ENCODE measurements around the gene ATP6V0B.

The ATP6V0B gene

DNA sequence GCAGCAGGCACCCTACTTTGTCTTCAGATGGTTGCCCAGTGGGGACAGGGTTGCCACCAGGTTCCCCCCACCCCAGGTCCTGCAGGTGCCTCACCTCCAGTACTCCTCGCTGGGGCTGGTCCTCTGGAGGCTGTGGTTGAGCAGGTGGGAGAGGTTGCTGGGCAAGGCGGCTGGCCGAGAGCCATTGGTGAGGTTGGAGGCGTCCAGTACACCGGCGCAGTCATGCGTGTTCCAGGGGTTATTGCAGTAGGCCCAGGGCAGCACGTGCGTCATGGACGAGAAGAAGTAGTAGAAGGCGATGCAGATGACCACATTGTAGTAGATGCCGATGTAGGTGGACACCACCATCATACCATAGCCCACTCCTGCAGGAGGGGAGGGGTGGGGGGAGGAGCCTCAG, 33.5 kb downstream of the ATP6V0B start:
- no peak for DNase-seq

DNA sequence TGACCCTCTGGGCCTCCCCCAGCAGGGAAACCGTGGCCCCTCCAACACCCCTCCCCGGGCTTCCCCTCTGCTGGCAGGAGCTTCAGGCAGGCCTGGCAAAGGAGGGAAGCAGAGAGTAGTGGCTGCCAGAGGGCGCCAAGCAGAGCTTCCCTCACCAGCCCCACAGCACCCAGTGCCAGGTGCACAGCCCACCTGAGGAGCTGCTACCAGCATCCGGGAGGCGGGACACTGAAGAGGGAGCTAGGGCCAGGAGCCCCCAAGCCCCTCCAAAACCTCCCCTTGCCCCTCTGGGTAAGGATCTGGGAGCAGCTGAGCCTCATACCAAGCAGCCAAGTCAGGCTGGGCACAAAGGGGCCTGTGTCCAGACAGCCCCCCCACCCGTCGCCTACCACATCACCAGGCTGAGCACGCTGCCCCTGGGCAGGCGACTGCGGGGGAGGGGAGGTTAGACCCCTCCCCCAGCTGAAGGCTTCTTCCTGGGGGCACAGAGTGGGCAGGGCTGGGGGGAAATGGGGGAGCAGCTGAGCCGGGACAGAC, 36.2 kb downstream of the ATP6V0B start:
- no peak for DNase-seq

DNA sequence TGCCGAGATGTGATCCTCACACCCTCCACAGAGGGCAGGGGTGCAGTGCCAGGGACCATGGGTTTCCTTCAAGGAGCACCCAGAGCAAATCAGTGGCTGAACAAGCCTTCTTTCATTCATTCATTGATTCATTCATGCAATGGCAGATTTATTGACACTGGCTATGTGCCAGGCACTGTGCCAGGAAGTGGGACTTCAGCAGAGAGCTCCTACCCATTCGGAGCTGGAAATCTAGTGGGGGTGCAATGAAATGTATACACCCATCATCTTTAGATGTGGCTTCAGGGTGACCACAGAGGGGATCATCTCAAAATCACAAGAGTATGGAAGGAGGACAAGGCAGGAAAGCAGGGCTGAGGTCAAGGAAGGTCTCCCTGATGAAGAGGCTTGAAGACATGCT, 37.6 kb downstream of the ATP6V0B start:
- no peak for DNase-seq

DNA sequence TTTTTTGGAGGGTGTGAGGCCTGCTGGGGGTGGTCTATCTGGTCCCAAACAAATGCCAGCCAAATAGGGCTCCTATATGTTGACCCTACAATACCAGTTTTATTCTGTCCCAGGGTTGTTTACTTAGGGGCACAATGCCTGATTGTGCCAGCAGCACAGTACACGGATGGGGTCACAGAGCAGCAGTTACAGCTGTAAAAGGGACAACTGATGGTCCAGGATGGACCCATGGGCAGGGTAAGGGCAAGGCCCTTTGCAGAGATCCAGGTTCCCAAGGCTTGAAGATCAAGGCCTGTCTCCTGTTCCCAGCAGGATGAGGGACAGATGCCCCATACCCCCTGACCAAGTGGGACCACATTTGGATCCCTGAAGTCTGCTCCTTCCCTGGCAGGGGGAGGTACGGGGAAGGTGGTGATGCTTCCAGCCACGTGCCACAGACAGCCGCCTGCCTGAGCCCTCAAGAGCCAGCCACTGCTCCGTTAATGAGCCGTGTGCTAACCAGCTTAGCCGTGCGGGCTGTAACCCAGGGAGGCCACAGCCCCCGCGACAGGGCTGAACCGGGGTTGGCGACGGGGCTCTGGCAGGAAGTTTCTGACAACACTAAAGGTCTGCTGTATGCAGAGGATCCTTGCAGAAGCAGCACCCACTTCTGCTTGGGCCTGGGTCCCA, 38.3 kb downstream of the ATP6V0B start:
- DNase-seq = no peak

DNA sequence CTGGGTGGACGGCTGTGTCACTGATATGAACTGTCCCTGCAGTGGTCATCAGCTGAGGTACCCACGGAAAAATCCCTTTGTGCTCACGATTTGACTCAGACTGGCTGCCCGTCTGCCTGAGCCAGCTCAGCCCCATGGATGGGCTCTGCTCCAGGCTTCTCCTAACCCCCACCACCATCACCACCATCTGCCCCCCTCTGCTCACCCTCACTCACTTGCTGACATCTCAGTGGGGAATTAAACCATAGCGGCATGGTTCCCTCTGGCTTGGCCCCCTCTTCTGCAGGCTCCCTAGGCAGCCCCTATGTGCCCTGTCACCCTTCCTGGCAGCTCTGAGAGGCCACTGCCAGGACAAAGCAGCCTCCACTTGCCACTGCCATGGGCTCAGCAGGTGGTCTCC, 39.2 kb downstream of the ATP6V0B start:
- DNase-seq = no peak

DNA sequence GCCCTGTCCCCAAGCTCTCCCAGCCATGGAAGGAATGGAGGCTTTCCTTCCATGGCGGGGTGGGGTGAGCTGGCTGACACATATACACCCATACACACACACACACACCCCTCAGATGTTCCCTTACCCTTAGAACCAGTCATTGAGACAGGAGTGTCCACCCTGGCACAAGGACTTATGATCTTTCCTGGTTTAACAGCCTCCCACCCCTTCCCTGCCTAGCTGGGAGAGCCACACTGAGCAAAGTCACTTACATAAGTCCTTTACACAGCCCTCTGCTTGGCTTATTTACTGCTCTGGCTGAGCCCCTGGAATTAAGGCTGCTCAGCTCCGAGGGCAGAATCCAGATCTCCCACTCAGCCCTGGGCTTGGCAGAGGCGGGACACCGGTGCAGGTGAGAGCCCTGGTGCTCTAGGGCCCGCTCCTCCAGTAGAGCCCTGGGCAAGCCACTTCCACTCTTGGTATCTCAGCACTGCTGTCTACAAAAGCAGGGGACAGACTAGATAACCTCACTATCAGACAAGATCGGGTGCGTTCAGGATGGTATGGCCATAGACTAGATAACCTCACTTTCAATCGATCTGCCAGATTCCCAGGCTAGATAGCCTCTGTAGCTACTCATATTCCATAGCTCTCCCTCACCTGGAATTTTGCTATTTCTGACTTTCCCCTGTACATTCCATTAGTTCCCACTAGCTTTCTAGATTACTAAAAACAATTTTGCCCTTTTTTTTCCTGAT, 39.8 kb downstream of the ATP6V0B start:
- no peak for DNase-seq

DNA sequence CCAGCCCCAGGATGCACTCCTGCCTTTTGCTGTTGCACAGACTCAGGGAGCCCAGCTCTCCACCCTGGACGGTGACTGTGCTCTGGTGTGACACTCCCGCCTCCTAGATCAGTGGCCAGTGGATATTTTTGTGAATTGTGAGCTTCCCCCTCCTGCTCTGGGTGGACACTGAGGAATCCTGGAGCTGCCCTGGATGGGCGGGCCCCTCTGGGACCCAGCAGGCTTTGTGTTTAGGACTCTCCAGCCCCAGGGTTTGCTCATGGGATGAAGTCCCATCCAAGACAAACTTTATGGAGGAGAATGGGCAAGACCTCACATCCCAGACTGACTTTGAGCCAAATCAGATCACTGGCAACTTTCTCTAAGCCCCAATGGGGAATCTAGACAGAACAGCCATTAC, 40.4 kb downstream of the ATP6V0B start:
- DNase-seq = no peak

DNA sequence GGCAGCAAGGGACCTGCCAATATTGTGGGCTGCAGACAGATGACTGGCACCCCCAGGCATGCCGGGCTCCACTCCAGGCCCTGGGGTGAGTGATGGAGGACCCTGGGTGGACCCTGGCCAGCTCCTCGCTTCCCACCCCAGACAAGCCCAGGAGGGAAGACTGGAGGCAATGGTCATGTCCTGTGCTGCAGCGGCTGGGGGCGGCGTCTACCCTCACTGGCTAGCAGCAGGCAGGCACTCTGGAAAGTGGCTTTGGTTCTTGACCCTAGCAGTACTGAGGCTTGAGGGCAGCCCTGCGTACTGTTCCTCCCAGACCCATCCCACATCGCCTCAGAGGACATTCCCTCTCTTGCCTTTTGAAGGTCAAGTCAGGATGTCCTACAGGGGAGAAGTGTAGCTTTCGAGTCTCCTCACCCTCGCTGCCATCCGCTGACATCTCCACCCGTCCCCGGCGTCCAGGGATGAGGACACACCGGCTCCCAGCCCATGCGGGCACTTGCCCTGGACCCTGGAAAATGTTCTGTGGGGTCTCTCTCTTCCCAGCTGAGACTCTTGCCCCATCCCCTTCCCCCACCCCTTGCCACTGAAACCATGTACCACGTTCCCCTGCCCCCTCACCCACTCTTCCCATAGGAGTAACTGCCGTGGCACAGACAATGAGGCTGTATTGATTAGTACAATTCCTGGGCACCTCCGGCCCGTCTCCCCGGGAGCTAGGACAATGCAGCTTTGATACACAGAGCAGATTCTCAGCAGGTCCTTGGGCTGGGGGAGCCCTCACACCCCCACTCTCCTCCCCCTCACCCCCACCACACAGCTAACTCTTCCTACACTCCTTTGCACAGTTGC, 41.5 kb downstream of the ATP6V0B start:
- no peak for DNase-seq

DNA sequence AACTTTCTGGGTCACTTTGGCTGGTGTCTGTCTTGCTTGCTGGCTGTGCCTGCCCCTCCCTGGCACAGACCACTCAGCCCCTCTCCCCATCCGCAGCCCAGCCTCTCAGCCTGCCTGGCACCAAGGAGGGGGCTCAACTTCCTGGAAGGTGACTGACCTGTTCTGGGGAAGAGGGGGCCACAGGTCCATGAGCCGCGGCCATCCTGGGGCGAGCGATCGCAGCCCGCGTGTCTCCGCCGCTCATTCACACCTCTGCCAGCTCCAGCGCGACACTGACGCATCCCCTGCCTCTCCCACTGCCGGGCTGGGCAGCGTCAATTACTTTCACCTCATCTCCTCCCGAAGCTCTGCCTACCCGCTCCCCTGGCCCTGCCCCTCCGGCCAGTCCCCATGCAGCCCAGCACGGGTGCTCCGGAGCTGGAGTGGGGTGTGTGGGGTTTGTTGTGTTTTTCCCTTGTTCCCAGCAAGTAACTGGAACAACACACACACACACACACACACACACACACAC, 42.2 kb downstream of the ATP6V0B start:
- no peak for DNase-seq

DNA sequence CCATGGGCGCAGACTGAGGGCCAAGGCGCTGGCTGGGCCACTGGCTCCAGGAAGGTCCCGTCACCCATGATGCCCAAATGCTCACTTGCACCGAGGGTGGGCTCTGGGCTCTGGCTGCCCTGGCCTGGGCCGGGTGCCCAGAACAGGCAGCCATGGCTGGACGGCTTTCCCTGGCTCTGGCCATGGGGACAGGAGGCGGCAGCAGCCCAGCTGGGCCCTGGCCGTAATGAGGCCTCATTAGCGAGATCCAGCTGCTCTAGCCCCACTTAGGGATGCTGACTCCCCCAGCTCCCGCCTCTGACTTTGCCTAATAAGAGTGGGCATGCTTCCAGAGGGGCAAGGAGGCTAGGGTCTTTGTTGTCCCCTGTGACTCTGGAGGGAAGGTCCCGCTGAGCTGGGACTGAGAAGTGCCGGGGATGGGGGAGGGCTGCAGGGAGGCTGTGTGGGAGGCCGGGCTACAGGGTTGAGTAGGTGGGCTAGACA, 44.7 kb downstream of the ATP6V0B start:
- no peak for DNase-seq

DNA sequence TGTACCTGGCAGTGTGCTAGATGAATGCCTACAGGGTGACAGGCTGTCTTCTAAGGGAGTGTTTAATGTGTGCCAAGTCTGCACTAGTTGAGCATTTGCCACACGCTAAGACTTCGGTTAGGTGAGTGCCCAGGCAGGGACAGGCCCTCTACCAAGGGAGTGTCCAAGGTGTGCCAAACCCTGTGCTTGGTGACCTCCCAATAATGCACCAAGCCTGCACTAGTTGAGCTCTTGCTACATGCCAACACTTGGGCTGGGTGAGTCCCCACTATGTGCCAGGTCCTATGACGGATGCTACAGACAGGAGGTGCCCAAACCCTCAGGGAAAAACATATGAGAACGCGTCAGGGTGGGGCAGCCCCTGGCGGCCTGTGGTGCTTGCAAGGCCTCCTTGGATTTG, 45.7 kb downstream of the ATP6V0B start:
- no peak for DNase-seq

DNA sequence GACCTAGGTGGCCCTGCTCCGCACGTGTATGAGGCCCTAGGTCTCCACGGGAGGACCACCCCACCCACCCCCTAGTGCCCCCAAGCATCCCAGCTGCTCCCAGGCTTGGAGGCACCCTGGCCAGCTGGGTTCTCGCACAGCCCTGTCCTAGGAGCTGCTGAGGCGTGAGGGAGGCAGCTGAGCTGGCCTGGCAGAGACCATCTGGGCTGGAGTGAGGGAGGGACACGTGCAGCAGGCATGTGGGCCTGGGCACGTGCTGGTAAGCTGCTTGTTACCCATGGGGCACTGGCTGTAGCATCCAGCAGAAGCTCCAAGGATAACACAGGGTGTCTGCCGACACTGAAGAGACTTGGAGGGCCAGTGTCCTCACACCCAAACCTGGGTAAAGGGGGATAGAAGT, 46.4 kb downstream of the ATP6V0B start:
- no peak for DNase-seq

DNA sequence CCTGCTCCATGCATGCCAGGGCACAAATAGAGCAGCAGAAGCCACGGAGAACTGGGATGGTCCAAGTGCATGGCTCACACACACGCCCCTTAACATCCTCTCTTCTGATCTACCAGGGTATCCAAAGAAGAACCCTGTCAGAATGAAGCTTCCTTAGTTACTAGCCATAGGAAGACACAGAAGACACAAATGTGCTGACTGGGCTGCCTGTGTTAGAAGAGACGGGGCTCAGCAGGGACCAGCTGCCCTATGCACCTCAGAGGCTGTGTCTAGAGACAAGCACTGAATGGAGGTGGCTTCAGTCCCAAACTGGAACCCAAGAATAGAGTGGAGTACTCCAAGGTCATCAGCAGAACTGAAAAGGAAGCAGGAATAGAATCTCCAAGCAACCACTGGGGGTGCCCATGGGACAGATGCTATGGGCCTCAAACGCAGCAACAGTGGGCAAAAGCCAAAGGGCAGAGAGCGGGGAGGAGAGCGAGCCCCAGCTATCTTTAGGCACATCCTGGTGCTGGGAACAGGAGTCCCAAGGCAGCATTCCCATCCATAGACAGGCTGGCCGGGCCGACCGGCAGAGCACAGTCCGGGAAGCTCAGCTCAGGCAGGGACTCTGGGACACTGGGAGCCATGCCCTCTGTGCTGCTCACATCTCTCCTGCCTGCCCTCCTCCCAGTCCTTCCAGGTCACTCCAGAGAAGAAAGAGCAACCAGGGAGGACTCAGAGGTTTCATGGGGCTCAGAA, 47.0 kb downstream of the ATP6V0B start:
- DNase-seq = no peak

DNA sequence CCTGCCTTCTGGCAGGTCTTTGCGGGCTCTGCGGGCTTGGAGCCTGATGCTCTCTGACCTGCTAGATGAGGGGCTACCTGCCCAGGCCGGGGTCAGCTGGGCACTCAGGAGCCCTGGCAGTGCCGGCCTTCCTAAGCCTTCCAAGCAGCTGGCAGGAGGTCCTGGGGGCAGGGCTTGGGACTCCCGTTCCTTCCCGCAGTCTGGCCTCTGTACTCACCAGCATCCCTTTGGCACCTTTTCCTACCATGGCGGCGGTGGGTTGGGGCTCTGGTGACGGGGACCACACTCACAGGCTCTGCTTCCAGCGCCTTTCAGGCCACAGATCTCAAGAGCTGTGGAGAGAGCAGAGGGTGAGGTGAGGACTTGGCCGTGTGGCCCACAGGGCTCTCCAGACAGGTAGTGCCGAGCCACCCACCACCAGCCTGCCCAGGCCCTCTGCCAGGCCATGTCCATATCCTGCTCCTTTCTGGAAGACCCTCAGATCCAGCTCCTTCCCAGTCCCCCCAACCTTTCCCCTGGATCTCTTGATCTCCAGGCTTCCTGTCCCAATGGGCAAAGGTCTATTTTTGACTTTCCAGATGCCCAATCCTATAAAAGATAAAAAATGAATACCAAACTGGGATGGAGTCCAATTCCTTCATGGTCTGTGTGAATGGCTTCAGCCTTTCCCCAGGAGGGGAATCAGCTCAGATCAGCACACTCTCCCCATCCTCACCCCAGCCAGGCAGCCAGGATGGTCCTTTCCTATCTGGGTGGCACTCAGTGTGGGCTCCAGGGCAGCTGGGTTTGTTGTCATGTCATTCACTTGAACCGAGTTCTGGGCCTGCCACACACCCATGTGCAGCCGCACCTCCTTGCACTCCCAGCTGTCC, 49.5 kb downstream of the ATP6V0B start:
- no peak for DNase-seq

DNA sequence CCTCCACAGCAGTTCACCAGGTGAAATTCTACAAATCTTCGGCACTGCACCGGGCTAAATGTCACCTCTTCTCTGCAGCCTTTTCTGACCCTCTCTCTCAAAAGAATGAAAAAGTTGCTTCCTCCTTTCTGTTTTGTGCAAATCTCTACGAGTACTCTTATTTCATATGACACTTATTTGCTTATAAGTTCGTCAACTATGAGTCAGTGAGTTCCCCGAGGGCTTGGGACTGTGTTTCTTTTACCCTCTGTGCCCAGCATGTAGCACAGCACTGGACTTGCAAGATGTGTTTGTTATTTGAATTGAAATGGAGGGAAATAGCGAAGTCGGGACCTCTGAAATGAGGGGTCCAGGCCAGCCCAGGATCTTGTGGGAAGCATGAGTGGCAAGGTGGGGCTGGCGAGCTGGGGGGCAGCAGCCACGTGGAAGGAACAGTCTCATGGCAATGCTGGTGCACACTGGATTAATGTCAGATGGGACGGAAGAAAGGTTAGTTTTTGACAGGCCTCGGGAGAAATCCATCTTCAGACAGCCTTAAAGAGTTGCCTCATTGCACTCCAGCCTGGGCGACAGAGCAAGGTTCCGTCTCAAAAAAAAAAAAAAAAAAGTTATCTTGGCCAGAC, 50.3 kb downstream of the ATP6V0B start:
- no peak for DNase-seq

DNA sequence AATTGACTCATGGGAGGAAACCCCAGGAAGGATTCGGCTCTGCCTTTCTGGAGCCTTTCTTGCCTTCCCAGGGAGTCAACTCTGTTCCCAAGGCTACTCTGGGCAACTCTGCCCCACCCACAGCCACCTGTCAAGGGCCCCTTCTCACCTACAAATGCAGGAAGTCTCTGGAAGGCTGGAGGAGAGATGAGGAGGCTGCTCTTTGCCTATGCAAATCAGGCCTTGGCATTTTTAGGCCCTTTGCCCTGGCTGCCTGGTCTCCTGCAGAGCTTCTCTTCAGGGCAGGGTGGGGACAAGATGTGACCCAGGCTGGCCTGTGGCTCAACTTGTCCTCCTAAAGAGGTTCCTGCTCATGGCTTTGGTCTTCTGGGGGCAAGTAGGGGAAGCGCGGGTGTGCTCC, 51.1 kb downstream of the ATP6V0B start:
- DNase-seq = no peak

DNA sequence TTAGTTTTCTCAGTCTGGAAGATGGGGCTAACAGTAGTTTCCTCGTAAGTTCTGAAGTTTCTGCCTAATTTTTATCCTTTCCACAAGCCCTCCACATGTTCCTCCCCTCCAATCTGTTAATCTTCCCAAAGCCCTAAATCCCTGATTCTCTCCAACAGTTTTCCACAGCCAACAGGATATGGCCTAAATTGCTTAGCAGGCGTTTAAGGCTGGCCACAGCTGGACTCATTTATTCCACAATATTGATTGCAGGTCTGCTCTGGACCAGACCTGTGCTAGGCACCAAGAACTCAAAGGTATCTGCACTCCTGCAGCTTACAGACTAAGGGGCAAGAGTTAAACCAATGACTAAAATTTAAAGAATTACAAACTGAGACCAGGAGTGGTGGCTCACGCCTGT, 52.6 kb downstream of the ATP6V0B start:
- DNase-seq = no peak

All from activated naive CD4-positive, alpha-beta T cell treated with Interleukin-2 at 50 U/mL for 16 hours (primary cell).